GM19193 (cell line): Measurements from ENCODE around the gene HDAC4.

Experiments used
- POLR2A ChIP-seq: IDR thresholded peaks from 4 replicates; pipeline ENCODE4 v1.6.1; 2011; ENCODE audit not compliant: insufficient read depth, insufficient read length; ENCODE audit errors: extremely low read depth

Gene HDAC4

DNA sequence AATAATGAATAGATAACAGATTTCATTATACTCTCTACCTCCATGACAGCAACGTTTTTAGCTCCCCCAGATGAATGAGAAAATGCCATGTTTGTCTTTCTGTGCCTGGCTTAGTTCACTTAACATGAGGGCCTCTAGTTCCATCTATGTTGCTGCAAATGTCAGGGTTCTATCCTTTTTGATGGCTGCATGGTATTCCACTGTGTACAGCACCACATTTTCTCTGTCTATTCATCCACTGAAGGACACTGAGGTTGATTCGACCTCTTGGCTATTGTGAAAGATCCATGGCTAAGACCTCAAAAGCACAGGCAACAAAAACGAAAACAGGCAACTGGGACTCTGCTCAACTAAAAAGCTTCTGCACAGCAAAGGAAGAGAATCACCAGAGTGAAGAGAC, 264.6 kb downstream of the HDAC4 start:
- no peak for TF ChIP-seq POLR2A

DNA sequence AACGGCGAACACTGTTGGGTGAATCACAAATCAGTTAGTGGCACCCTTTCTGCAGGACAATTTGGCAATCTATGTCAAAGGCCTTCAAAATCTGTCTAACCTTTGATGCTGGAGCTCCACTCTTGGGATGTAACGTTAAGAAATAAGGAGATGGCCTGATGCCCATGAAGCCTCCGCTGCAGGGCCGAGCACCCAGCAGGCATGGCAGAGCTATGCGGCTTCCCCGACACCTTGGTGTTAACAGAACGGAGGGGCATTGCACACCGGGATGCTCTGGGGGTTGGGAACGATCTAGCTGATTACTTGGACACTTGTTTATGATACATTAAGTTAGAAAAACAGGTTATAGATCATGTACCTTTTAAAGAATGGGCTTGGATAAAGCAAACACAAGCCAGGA, 265.3 kb downstream of the HDAC4 start:
- TF ChIP-seq POLR2A: no peak

DNA sequence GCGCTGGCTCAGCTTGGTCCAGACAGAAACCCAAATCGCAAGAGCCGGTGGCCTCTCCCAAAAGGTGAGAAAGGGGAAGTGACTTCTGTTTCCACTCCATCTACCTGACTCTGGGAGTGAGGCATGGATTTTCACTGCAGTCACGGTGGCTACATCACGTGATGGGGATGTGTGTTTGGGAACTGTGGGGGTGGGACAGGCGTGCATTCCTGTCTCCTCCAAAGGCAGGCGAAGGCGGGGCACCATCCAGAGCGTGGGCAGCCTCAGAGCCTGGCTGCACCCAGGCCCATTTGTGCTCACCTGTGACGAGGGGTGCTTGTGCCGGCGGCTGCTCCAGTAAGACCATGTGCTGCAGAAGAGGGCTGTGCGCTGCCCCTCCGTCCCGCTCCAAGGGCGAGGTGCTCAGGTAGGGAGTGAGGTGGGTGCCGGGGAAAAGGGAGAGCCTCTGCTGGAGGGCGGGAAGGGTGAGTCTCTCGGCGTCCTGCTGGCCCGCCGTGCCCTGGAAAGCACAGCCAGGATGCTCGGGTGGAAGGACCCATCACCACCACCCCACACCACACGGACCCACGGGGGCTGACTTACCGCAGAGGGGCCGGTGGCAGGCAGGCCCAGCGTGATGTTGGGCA, 266.8 kb downstream of the HDAC4 start:
- TF ChIP-seq POLR2A: no peak

DNA sequence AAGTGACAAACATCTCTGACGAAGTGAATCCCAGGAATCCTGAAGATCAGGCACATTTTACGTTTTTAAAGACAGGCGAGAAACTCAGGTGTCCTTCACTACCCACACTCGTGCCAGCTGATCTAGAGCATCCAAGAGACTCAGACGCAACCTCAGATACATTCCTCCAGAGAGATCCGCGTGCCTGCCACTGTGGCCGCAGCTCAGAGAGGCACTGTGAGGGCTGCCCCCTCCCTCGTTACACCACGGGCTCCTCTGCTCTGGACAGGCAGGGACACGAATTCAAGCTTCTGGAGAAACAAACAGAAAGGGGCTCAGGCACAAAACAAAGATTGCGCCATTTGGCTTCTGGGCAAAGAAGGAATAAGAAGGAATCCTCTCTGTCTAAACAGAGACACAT, 268.0 kb downstream of the HDAC4 start:
- no peak for TF ChIP-seq POLR2A

DNA sequence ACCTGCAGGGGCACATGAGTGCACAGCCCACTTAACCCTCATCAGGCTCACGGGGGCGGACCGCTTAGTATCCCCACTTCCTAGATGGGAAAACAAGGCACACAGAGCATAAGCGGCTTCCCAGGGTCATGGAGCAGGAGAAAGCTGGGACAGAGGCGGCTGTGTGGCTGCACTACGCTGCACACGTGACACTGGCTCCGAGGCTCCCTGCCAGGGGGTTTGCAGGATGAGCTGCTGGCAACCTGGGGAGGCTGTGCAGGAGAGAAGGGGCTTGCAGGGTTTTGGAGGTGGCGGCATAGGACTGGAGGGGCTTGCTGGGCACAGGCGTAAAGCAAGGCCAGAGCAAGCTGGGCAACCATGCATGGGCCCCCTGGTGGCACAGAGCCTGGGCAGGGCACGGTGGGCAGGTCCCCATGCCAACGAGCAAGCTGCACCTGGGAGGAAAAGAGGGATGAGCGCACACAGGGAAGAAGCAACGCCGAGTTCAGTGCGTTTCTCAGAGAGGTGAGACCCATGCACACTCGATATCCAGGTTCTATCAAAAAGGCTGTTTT, 268.6 kb downstream of the HDAC4 start:
- TF ChIP-seq POLR2A: no peak

DNA sequence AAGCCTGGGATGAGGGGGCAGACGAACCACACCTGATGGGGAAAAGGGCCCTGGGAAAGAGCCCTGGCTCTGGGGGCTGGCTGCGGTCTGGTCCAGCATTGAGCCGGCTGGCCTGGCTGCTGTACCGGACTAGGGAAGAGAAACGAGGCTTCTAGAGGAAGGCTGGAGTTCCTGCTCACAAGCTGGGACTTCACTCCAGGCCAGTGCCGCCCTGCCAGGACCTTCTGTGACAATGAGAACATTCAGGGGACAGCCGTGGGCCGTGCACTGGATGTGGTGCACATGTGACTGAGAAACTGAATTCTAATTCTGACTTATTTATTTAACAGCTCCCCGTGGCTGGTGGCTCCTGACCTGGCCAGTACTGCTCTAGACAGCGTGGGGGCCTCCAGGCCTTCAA, 269.3 kb downstream of the HDAC4 start:
- TF ChIP-seq POLR2A: no peak

DNA sequence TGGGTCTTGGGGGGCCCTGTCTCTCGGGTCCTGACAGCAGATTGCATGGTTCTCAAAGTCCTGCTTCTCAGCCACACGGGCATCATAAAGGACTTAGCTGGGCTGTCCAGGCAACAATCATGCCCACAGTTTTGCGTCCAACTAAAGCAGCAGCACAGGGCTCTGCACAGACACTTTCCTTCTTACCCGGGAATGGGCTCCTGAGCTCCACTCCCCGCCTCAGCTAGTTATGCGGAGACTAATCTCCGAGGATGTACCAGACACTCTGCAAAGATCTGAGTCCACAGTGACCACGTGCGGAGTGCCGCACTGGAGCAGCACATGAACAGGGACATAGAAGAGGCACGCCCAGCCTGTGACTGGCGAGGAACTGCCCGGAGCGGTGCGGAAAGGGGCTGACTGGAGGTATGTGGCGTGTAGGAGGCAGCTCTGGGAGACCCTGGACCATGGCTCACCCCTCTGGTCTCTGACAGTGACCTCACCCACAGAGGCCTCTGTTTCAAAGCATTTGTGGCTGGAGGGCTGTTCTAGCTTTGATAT, 270.0 kb downstream of the HDAC4 start:
- TF ChIP-seq POLR2A: no peak

DNA sequence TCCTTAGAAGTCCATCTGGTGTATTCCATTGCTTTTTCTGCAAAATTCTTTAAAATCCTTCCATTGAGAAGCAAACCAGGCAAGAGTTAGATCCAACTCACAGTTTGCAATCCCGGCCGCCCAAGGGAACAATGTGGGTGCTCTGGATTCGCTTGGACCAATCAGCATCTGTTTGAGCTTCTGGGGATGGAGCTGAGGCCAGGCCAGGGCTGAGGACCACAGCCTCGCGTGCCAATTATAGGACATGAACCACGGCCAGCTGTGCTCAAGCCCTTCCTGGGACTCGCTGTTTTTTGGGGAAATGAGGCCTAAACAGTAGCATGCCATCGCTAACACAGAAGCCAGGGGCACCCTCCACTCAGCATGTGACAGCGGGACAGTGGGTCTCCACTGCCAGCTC, 270.8 kb downstream of the HDAC4 start:
- TF ChIP-seq POLR2A: no peak

DNA sequence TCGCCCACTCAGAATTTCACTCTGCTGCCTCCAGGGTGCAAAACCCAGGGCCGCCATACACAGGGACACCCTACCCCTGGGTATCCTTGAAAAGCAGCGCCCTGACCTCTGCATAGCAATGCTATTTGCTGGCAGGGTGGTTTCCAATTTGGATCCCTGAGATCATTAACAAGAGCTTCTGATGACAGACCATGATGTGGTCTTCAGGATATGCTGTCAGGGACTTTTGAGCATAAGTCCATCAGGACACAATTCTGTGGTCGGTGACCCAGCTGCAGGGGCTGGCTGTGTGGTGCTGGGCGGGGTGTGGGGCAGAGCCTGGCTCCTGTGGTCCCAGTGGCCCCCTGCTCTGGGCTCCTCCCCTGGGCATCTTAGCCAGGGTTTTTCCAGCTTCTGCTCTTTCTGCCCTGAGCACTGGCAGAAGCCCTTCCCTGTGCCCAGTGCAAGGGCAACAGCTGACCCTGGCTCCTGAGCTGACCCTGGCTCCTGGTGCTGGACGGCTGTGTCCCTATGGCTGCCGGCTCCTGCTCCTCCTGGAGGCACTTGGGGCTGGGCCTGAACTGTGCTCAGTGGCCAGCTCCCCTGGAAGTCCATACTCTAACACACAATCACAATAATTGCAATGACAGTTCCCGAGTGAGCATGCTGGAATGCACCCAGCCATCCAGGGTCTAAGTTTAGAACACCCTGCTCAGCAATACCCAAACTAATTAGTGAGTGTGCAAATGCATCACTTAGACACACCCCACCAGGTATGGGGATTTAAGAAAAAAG, 271.5 kb downstream of the HDAC4 start:
- no peak for TF ChIP-seq POLR2A

DNA sequence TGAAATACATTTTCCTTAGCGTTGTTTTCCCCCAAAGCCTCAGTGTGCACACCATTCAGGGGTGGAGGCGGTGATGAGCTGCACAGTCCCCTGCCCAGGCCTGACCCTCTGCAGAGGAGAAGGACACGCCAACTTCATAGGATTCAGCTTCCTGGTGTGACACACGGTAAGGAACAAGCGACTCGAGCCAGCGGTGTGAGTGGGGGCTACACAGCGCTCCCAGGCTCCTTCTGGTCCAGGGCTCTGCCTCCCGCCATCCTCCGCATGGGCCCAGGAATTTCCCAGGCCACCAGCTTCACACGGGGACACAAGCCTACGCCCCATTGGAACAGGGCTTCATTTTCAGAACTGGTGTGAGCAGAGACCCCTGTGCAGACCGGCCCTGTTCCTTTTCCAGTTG, 272.1 kb downstream of the HDAC4 start:
- TF ChIP-seq POLR2A: no peak

DNA sequence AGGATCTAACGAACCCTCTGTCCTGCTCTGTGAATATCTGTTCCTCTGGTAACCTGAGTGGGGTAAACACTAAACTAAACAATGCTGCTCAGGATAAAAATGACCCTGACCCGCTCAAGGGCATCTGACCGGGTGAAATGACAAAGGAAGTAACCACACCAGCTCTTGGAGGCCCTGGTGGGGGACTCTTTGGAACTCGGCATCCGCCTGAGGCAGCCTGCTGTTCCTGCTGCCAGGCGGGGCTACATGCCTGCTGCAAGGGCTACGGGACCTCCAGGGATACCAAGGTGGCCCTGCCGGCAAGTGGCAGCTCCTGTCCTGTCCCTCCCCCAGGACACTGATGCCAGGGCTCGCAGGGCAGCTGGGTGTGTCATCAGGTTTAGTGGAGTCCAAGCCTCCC, 273.3 kb downstream of the HDAC4 start:
- TF ChIP-seq POLR2A: no peak

DNA sequence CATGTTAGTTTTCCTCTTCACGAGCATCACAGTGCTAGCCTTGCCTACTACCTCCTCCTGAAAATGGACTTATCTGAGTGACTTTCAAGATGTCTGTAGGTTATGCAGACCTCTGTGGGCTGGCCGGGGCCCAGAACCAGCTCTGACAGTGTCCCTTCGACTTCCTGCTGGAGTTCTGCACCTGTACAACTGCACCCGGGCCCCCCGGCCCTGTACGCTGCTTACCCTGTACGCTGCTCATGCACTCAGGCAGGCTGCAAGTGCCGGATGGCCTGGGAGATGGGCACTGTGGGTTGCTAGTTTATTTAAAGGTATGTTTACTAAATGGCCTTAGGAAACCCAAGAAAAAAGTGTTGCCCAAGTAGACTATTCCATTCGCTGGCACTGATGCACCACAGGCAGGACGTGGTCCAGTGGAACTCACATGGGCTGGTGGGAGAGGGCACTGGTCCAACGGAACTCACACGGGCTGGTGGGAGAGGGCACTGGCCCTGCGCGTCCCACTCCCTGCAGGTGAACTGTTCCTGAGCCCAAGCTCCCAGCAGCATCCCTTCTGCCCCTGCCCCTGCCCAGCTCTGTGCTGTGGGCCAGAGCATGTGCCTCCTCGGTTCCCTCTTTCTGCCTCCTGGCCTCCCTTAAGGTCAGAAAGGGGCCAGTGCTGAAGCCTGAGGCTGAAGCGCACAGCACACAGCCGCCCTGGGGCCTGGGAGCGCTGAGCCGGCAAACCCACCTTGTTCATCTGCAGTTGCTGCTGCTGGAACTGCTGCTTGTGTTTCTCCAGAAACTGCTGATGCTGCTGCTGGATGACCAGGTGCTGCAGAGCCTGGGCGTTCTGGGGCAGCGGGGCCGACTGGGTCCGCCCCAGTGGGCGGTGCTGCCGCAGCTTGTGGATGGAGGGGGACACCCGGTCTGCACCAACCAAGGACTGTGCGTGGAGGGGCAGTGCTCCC, 274.8 kb downstream of the HDAC4 start:
- TF ChIP-seq POLR2A: no peak

DNA sequence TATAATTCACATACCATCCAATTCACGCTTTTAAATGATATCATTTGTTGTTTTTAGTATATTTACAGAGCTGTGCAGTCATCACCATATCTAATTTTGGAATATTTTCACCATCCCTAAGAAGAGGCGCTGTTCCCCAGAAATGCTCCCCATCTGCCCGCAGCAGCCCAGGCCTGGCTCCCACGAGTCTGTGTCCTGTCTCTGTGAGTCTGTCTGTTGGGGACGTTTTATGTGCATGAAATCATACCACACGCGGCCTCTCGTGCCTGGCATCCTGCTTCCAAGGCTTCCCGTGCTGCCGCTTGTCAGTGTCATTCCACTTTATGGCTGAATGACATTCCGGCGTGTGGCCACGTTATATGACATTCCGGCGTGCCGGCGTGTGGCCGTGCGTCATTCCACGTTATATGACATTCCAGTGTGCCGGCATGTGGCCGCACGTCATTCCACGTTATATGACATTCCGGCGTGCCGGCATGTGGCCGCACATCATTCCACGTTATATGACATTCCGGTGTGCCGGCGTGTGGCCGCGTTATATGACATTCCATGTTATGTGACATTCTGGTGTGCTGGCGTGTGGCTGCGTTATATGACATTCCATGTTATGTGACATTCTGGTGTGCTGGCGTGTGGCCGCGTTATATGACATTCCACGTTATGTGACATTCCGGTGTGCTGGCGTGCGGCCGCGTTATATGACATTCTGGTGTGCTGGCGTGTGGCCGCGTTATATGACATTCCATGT, 276.5 kb downstream of the HDAC4 start:
- no peak for TF ChIP-seq POLR2A

DNA sequence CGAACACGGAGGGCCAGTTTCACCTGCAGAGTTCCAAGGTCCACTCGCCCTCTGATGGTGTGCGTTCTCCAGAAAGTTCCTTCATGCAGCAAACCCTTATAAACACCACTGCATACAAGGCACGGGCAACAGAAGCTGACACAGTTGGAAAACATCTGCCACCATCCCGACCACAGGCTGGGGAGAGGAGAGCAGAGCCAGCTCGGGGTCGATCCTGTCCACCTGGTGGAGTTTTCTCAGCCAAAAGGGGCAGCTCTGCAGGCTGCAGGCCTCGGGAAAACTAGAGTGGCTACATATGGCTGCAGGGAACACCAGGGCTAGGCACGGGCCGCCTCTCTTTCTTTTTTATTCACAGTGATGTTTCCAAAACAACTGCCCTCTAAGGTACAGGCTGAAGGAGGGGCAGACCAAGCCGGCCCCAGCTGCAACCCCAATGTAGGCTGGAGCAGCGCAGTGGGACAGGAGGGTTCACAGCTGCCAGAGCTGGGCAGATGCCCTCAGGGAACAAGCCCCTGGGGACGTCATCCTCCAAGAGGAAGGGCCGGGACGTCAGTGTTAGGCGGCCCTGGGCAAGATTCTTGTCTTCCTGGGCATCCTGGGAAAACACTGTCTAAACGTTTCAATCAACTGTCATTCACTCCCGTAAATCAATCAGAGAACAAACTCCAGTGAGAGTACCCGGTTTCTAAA, 278.3 kb downstream of the HDAC4 start:
- no peak for TF ChIP-seq POLR2A
